Keratinocyte (primary cell): ENCODE measurements around the gene RAD21L1. TPM values are rescaled to one million over a fixed set of nuclear protein-coding genes. Genes with fewer than 3 reads are reported as not detected.

Experiments used
- DNase-seq: peaks from one replicate; pipeline ENCODE4 v3.0.0-alpha.2; 2011; ENCODE audit warnings: low read depth, missing footprints, low spot score
- FAIRE-seq: peaks from 2 replicates; lab custom pipeline; 2011; peaks lifted over from hg19 to GRCh38; lab: Jason Lieb, UNC
- H2AFZ ChIP-seq: 2 replicates; pipeline ENCODE4 v1.6.0; 2012; ENCODE audit warnings: low read length, control low read depth, inconsistent platforms; ENCODE audit not compliant: control insufficient read depth
- H3K27ac ChIP-seq: 2 replicates; pipeline ENCODE4 v1.5.1; 2011; ENCODE audit warnings: low read length; ENCODE audit not compliant: control insufficient read depth, insufficient read depth
- H3K27me3 ChIP-seq: 3 replicates; pipeline ENCODE4 v1.6.0; 2011; ENCODE audit warnings: low read length; ENCODE audit not compliant: control insufficient read depth, insufficient read depth; ENCODE audit errors: extremely low read depth
- H3K36me3 ChIP-seq, 2 experiments: 2 replicates in 1 of 2; 3 replicates in 1 of 2; pipeline ENCODE4 v1.5.1; 2011; ENCODE audit warnings: low read length in 2 of 2, mild to moderate bottlenecking in 1 of 2; ENCODE audit not compliant: control insufficient read depth in 2 of 2, insufficient read depth in 2 of 2; ENCODE audit errors: extremely low read depth in 1 of 2
- H3K4me1 ChIP-seq: 3 replicates; pipeline ENCODE4 v1.5.1; 2011; ENCODE audit warnings: low read length; ENCODE audit not compliant: control insufficient read depth, insufficient read depth; ENCODE audit errors: extremely low read depth
- H3K4me2 ChIP-seq: 3 replicates; pipeline ENCODE4 v1.6.0; 2011; ENCODE audit warnings: low read depth, low read length; ENCODE audit not compliant: control insufficient read depth, insufficient read depth; ENCODE audit errors: extremely low read depth
- H3K4me3 ChIP-seq, 3 experiments: fragments of 200-600 bp in 1 of 3; sonication (generic) in 1 of 3; 2 replicates in 2 of 3; 3 replicates in 1 of 3; pipeline ENCODE4 v1.5.1; 2011 to 2016; ENCODE audit warnings: low read length in 3 of 3, mild to moderate bottlenecking in 3 of 3, control low read depth in 2 of 3, inconsistent platforms in 1 of 3, low read depth in 1 of 3, mixed read lengths in 1 of 3, mixed run types in 1 of 3, moderate library complexity in 1 of 3; ENCODE audit not compliant: control insufficient read depth in 2 of 3, insufficient read depth in 2 of 3; ENCODE audit errors: extremely low read depth in 1 of 3
- H3K79me2 ChIP-seq: 2 replicates; pipeline ENCODE4 v1.6.0; 2012; ENCODE audit warnings: low read length; ENCODE audit not compliant: control insufficient read depth, insufficient read depth
- H3K9ac ChIP-seq: 3 replicates; pipeline ENCODE4 v1.6.0; 2011; ENCODE audit warnings: low read length; ENCODE audit not compliant: control insufficient read depth, insufficient read depth; ENCODE audit errors: extremely low read depth
- H3K9me1 ChIP-seq: 3 replicates; pipeline ENCODE4 v1.6.0; 2011; ENCODE audit warnings: low read length; ENCODE audit not compliant: control insufficient read depth, insufficient read depth; ENCODE audit errors: extremely low read depth
- H3K9me3 ChIP-seq: 2 replicates; pipeline ENCODE4 v1.5.1; 2012; ENCODE audit warnings: low read depth, low read length; ENCODE audit not compliant: control insufficient read depth
- H4K20me1 ChIP-seq: 3 replicates; pipeline ENCODE4 v1.6.0; 2011; ENCODE audit warnings: low read length; ENCODE audit not compliant: control insufficient read depth, insufficient read depth; ENCODE audit errors: extremely low read depth
- EZH2 ChIP-seq: IDR thresholded peaks from one replicate; pipeline ENCODE4 v1.6.1; 2012; ENCODE audit warnings: inconsistent platforms, mild to moderate bottlenecking, low read length, moderate library complexity
- dilution Hi-C: fragments of 300-500 bp; cut with MboI; formaldehyde crosslinking; loops from one replicate; pipeline ENCODE4 v1.7.0; 2020; ENCODE audit warnings: low sequenced_read_pairs; ENCODE audit not compliant: extremely low pct_ligation_motif_present
- polyA plus RNA-seq, 5 experiments: library from polyadenylated mRNA; depleted of rRNA in 3 of 5; stranded (reverse) in 3 of 5; stranded (forward) in 1 of 5; unstranded in 1 of 5; fragments of >200 nt; gene quantifications; 1 replicate in 1 of 5; 2 replicates in 3 of 5; 3 replicates in 1 of 5; pipeline versions ENCODE4 v1.2.1 to v1.2.3, GENCODE V29; 2011 to 2012; ENCODE audit warnings: missing spikeins in 2 of 5, low read depth in 1 of 5, low replicate concordance in 1 of 5
- TF ChIP-seq, protein P1 (sequence below), 3 experiments: IDR thresholded peaks in 1 of 3; conservative IDR thresholded peaks in 1 of 3; optimal IDR thresholded peaks in 1 of 3; 2 replicates in 2 of 3; 3 replicates in 1 of 3; pipeline versions ENCODE3 to v1.5.1; 2011; ENCODE audit warnings: low read length in 3 of 3, mild to moderate bottlenecking in 3 of 3, moderate library complexity in 2 of 3, control low read depth in 1 of 3, inconsistent platforms in 1 of 3; ENCODE audit not compliant: insufficient read depth in 2 of 3; ENCODE audit errors: extremely low read depth in 1 of 3

Gene RAD21L1
- polyA plus RNA-seq, 1 donor (not counting 4 experiments of a cell fraction or from before 2014, with no cell fraction given): not detected

DNA sequence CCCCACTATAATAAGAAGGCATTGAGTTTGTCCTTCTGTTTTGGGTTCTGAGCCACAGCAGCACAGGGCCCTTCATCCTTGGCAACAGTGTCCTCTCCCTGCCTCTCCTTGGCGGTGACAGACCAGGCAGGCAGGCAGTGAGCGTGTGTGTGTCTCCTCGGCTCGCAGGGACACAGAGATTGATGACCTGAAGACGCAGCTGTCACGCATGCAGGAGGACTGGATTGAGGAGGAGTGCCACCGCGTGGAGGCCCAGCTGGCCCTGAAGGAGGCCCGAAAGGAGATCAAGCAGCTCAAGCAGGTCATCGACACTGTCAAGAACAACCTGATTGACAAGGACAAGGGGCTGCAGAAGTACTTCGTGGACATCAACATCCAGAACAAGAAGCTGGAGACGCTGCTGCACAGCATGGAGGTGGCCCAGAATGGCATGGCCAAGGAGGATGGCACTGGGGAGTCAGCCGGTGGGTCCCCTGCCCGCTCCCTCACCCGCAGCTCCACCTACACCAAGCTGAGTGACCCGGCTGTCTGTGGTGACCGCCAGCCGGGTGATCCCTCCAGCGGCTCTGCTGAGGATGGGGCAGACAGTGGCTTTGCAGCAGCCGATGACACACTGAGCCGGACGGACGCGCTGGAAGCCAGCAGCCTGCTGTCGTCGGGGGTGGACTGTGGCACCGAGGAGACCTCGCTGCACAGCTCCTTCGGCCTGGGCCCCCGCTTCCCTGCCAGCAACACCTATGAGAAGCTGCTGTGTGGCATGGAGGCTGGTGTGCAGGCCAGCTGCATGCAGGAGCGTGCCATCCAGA, 79.1 kb downstream of the RAD21L1 start:
- no peaks in the 10 kb centered on the region for H3K79me2 ChIP-seq
- no peak overlapping the region for H2AFZ ChIP-seq
- H3K9me3 ChIP-seq: no peaks in the 10 kb centered on the region
- FAIRE-seq (no peak), DNase-seq (no peak)
- H3K9ac ChIP-seq: no peak overlapping the region
- dilution Hi-C loops: no loop called here
- no peak overlapping the region for H3K27ac ChIP-seq
- no peak overlapping the region for H3K4me2 ChIP-seq
- H4K20me1 ChIP-seq: no peaks in the 10 kb centered on the region
- no peak overlapping the region for H3K4me3 ChIP-seq
- TF ChIP-seq, protein P1, sequence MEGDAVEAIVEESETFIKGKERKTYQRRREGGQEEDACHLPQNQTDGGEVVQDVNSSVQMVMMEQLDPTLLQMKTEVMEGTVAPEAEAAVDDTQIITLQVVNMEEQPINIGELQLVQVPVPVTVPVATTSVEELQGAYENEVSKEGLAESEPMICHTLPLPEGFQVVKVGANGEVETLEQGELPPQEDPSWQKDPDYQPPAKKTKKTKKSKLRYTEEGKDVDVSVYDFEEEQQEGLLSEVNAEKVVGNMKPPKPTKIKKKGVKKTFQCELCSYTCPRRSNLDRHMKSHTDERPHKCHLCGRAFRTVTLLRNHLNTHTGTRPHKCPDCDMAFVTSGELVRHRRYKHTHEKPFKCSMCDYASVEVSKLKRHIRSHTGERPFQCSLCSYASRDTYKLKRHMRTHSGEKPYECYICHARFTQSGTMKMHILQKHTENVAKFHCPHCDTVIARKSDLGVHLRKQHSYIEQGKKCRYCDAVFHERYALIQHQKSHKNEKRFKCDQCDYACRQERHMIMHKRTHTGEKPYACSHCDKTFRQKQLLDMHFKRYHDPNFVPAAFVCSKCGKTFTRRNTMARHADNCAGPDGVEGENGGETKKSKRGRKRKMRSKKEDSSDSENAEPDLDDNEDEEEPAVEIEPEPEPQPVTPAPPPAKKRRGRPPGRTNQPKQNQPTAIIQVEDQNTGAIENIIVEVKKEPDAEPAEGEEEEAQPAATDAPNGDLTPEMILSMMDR (optimal IDR thresholded peaks at IDR 0.05 in 1 of 3, IDR thresholded peaks at IDR 0.05 in 1 of 3, conservative IDR thresholded peaks at IDR 0.05 in 1 of 3; ENCODE audit: extremely low read depth in 1 of 3, insufficient read depth in 2 of 3, low read length in 3 of 3): no peak
- no peak for TF ChIP-seq EZH2
- no peaks in the 10 kb centered on the region for H3K27me3 ChIP-seq
- no peaks in the 10 kb centered on the region for H3K9me1 ChIP-seq
- peaks cover 0 to 11% of the 10 kb centered on the region in 2 experiments for H3K36me3 ChIP-seq
- peaks cover 9% of the 10 kb centered on the region for H3K4me1 ChIP-seq

Other genes with a start within 250 kb of the RAD21L1 start
- gene RSPO4, start 223.7 kb upstream of the RAD21L1 start, polyA plus RNA-seq: not detected in 3 replicates
- gene PSMF1, start 107.4 kb upstream of the RAD21L1 start, polyA plus RNA-seq: 32.0 to 269 TPM (median 58.5 TPM) in 3 replicates
- 0.33 to 3.4 TPM (median 0.58 TPM) in 3 replicates for gene TMEM74B, start 41.1 kb upstream of the RAD21L1 start, polyA plus RNA-seq
- gene C20orf202, start 22.6 kb upstream of the RAD21L1 start, polyA plus RNA-seq: not detected in 3 replicates
- 1.3 to 2.4 TPM (median 1.4 TPM) in 3 replicates for gene SNPH, start 40.2 kb downstream of the RAD21L1 start, polyA plus RNA-seq
- gene SDCBP2, start 103.1 kb downstream of the RAD21L1 start, polyA plus RNA-seq: 27.8 to 78.9 TPM (median 36.0 TPM) in 3 replicates
- 776 to 1,168 TPM (median 1,010 TPM) in 3 replicates for gene FKBP1A, start 167.0 kb downstream of the RAD21L1 start, polyA plus RNA-seq
- gene NSFL1C, start 240.8 kb downstream of the RAD21L1 start, polyA plus RNA-seq: 23.9 to 45.4 TPM (median 38.8 TPM) in 3 replicates